HCT116 (cell line): Measurements from ENCODE around the gene GH2. TPM values are rescaled to one million over a fixed set of nuclear protein-coding genes. Genes with fewer than 3 reads are reported as not detected.

ENCODE experiments used
- ATAC-seq: fragments of 200-7000 bp; cut with Tn5 transposase; 2 replicates; pipeline ENCODE4 v1.9.1; 2020; ENCODE audit warnings: mild to moderate bottlenecking, moderate library complexity
- BruUV-seq: library from RNA; stranded (reverse); fragments of 400-500 nt; replicated peaks from 2 replicates; lab custom pipeline; 2021; lab: Mats Ljungman, UMichigan
- CTCF ChIA-PET: fragments of 300-600 bp; sonication (Branson Sonifier 250); formaldehyde crosslinking; loops from one replicate; lab custom pipeline; 2021; ENCODE audit warnings: antibody characterized with exemption; lab: Charles Lee
- POLR2A ChIA-PET: fragments of 300-600, 350-600 bp; sonication (Branson Sonifier 250); formaldehyde crosslinking; loops from one replicate; lab custom pipeline; 2021; ENCODE audit warnings: antibody characterized with exemption; lab: Charles Lee
- RAD21 ChIA-PET, 2 experiments: fragments of 300-600 bp; sonication (Branson Sonifier 250); formaldehyde crosslinking; loops; one replicate each; lab custom pipeline; 2023; ENCODE audit warnings: low total read pairs in 2 of 2; ENCODE audit not compliant: uncharacterized antibody in 2 of 2, unreplicated experiment in 2 of 2, low non-redundant PET in 1 of 2; lab: Charles Lee
- DNase-seq: peaks from one replicate; pipeline ENCODE4 v3.0.0-alpha.2; 2010; ENCODE audit warnings: low read depth, low spot score
- H2AFZ ChIP-seq: fragments of 200-600 bp; shearing (Covaris generic), sonication (generic); 2 replicates; pipeline ENCODE4 v1.6.1; 2017; ENCODE audit warnings: low read depth, mixed run types, mixed read lengths, antibody characterized with exemption, low read length; ENCODE audit not compliant: poor library complexity, severe bottlenecking
- H3K27ac ChIP-seq: 2 replicates; pipeline ENCODE4 v1.5.1; 2012; ENCODE audit warnings: low read depth, low read length
- H3K27me3 ChIP-seq: fragments of 200-600 bp; sonication (generic); 2 replicates; pipeline ENCODE4 v1.6.1; 2016; ENCODE audit warnings: mixed run types, low read length, mixed read lengths; ENCODE audit not compliant: insufficient read depth
- H3K36me3 ChIP-seq, 2 experiments: fragments of 200-500 bp in 1 of 2; fragments of 200-600 bp in 1 of 2; sonication (Bioruptor generic) in 1 of 2; sonication (generic) in 1 of 2; 2 replicates each; pipeline versions ENCODE4 v1.5.1 to v1.6.1; 2014 to 2016; ENCODE audit warnings: low read length in 2 of 2, inconsistent platforms in 1 of 2, mixed read lengths in 1 of 2, mixed run types in 1 of 2; ENCODE audit not compliant: insufficient read depth in 2 of 2, control insufficient read depth in 1 of 2
- H3K4me1 ChIP-seq, 2 experiments: fragments of 200-600 bp in 1 of 2; sonication (generic) in 1 of 2; 2 replicates each; pipeline versions ENCODE4 v1.5.1 to v1.6.1; 2012 to 2017; ENCODE audit warnings: low read length in 2 of 2, inconsistent platforms in 1 of 2, mild to moderate bottlenecking in 1 of 2, mixed read lengths in 1 of 2, mixed run types in 1 of 2, moderate library complexity in 1 of 2; ENCODE audit not compliant: insufficient read depth in 2 of 2, control insufficient read depth in 1 of 2
- H3K4me2 ChIP-seq: fragments of 200-600 bp; sonication (generic); 2 replicates; pipeline ENCODE4 v1.6.1; 2017; ENCODE audit warnings: mixed run types, low read length, mixed read lengths
- H3K4me3 ChIP-seq, 2 experiments: fragments of 200-600 bp in 1 of 2; sonication (generic) in 1 of 2; replicated peaks in 1 of 2; 2 replicates each; pipeline ENCODE4 v1.5.1; 2011 to 2016; ENCODE audit warnings: low read length in 2 of 2, control low read depth in 1 of 2, low read depth in 1 of 2, mild to moderate bottlenecking in 1 of 2, mixed read lengths in 1 of 2, mixed run types in 1 of 2
- H3K79me2 ChIP-seq: fragments of 200-600 bp; sonication (generic); 2 replicates; pipeline ENCODE4 v1.6.1; 2017; ENCODE audit warnings: mild to moderate bottlenecking, mixed run types, low read length, moderate library complexity, mixed read lengths; ENCODE audit not compliant: insufficient read depth
- H3K9ac ChIP-seq: fragments of 200-600 bp; sonication (generic); 2 replicates; pipeline ENCODE4 v1.6.1; 2016; ENCODE audit warnings: low read length, mixed read lengths
- H3K9me2 ChIP-seq: fragments of 200-600 bp; sonication (generic), shearing (Covaris generic); 2 replicates; pipeline ENCODE4 v1.6.1; 2017; ENCODE audit warnings: mixed run types, mild to moderate bottlenecking, moderate library complexity; ENCODE audit not compliant: insufficient read depth
- H3K9me3 ChIP-seq, 2 experiments: fragments of 200-500 bp in 1 of 2; fragments of 200-600 bp in 1 of 2; sonication (Bioruptor generic) in 1 of 2; sonication (generic) in 1 of 2; 2 replicates each; pipeline ENCODE4 v1.6.1; 2014 to 2017; ENCODE audit warnings: low read length in 2 of 2, mixed read lengths in 2 of 2, inconsistent platforms in 1 of 2, low read depth in 1 of 2, mild to moderate bottlenecking in 1 of 2, mixed run types in 1 of 2, moderate library complexity in 1 of 2; ENCODE audit not compliant: control insufficient read depth in 1 of 2, insufficient read depth in 1 of 2
- H4K20me1 ChIP-seq: fragments of 200-600 bp; sonication (generic), shearing (Covaris generic); 2 replicates; pipeline ENCODE4 v1.6.1; 2017; ENCODE audit warnings: mixed run types, mild to moderate bottlenecking, moderate library complexity; ENCODE audit not compliant: insufficient read depth
- CBX3 ChIP-seq: IDR thresholded peaks from 2 replicates; pipeline ENCODE4 v1.6.1; 2012; ENCODE audit warnings: low read depth
- CEBPB ChIP-seq: IDR thresholded peaks from 2 replicates; pipeline ENCODE4 v1.6.1; 2012; ENCODE audit warnings: low read depth
- CTCF ChIP-seq, 3 experiments: fragments of 200-600 bp in 1 of 3; sonication (generic) in 1 of 3; IDR thresholded peaks in 2 of 3; conservative IDR thresholded peaks in 1 of 3; 2 replicates each; pipeline ENCODE4 v1.5.1; 2012 to 2017; ENCODE audit warnings: low read depth in 2 of 3, low read length in 2 of 3, antibody characterized with exemption in 1 of 3, borderline replicate concordance in 1 of 3, control low read depth in 1 of 3, mild to moderate bottlenecking in 1 of 3, mixed read lengths in 1 of 3, mixed run types in 1 of 3, moderate library complexity in 1 of 3; ENCODE audit not compliant: insufficient read depth in 1 of 3
- ELF1 ChIP-seq: IDR thresholded peaks from 2 replicates; pipeline ENCODE4 v1.6.1; 2012; ENCODE audit warnings: low read depth, borderline replicate concordance
- EZH2phosphoT487 ChIP-seq: fragments of 200-600 bp; IDR thresholded peaks from 2 replicates; pipeline ENCODE4 v1.6.1; 2018; ENCODE audit warnings: antibody characterized with exemption, borderline replicate concordance
- FOSL1 ChIP-seq: IDR thresholded peaks from 2 replicates; pipeline ENCODE4 v1.6.1; 2012; ENCODE audit warnings: low read depth
- POLR2A ChIP-seq: IDR thresholded peaks from 2 replicates; pipeline ENCODE4 v1.7.0; 2011; ENCODE audit warnings: borderline replicate concordance; ENCODE audit not compliant: insufficient read depth, insufficient read length; ENCODE audit errors: extremely low read depth
- REST ChIP-seq: IDR thresholded peaks from 2 replicates; pipeline ENCODE4 v1.6.1; 2012; ENCODE audit warnings: low read depth
- intact Hi-C: fragments of 100-400 bp; cut with micrococcal nuclease; formaldehyde crosslinking; loops from 2 replicates; pipeline ENCODE4 v1.10.0; 2022
- total RNA-seq: library from RNA; stranded (reverse); gene quantifications from one replicate; pipeline ENCODE4 v1.2.1, GENCODE V29; 2021; ENCODE audit not compliant: unreplicated experiment

GH2 gene
- total RNA-seq, 1 experiment from 2014 or later: not detected

GRCh38 chr17:63835167-63835720, 46.5 kb downstream of the GH2 start:
- 0 out of 2 replicates have a peak overlapping the region, but pooled peaks have one; percentile 0 for H3K4me2 ChIP-seq
- no peaks in the 10 kb centered on the region for H3K9me2 ChIP-seq
- no peak for DNase-seq
- H3K36me3 ChIP-seq: peaks cover 48 to 71% of the 10 kb centered on the region in 2 experiments
- RAD21 ChIA-PET: interaction anchor here in 1 of 2 experiments (0.7 kb wide), 1 partner anchor 23 kb away, joined by 4 read pairs; no protein-coding TSS in a partner anchor
- POLR2A ChIA-PET: no interaction called here
- TF ChIP-seq REST: no peak
- TF ChIP-seq CEBPB: no peak
- TF ChIP-seq ELF1: no peak
- no peak for TF ChIP-seq POLR2A
- no peak for TF ChIP-seq CTCF (IDR thresholded peaks at IDR 0.05 in 2 of 3, conservative IDR thresholded peaks at IDR 0.05 in 1 of 3; ENCODE audit: borderline replicate concordance in 1 of 3, insufficient read depth in 1 of 3, low read depth in 2 of 3, low read length in 2 of 3)
- no peak for TF ChIP-seq FOSL1
- no peak for TF ChIP-seq CBX3
- TF ChIP-seq EZH2phosphoT487: no peak
- TF ChIP-seq, all 23 proteins: peak for 0
- Histone ChIP-seq H3K4me1 (peaks cover 21 to 30% of the 10 kb centered on the region in 2 experiments), H3K79me2 (peaks cover 66% of the 10 kb centered on the region), H3K27ac (peak overlapping the region; percentile 21), H2AFZ (no peak overlapping the region), H3K9ac (no peak overlapping the region), H3K27me3 (no peaks in the 10 kb centered on the region), H3K4me3 (no peak overlapping the region), H3K9me3 (no peaks in the 10 kb centered on the region), H4K20me1 (no peaks in the 10 kb centered on the region)
- intact Hi-C loops: loop anchor here (1.0 to 2.0 kb wide), 2 partner anchors 92 to 410 kb away; no protein-coding TSS in a partner anchor
- CTCF ChIA-PET: interaction anchor here (1.0 to 1.9 kb wide), 9 partner anchors 9 to 409 kb away, joined by 3 to 10 read pairs (median 4); partner anchors contain the start of gene MAP3K3
- BruUV-seq: no TSS peak
- no peak for ATAC-seq
